GM06990 (cell line): ENCODE data around the gene VPS13D.

ENCODE experiments used
- DNase-seq: peaks from one replicate; pipeline ENCODE4 v3.0.0-alpha.2; 2011; ENCODE audit not compliant: insufficient read length; ENCODE audit errors: extremely low read depth
- H3K27me3 ChIP-seq: replicated peaks from 2 replicates; pipeline ENCODE4 v1.6.0; 2011; ENCODE audit warnings: low read length; ENCODE audit not compliant: control insufficient read depth, insufficient read depth
- H3K36me3 ChIP-seq: 2 replicates; pipeline ENCODE4 v1.5.1; 2011; ENCODE audit warnings: low read length; ENCODE audit not compliant: control insufficient read depth, insufficient read depth
- H3K4me3 ChIP-seq: replicated peaks from 2 replicates; pipeline ENCODE4 v1.5.1; 2011; ENCODE audit warnings: low read depth, mild to moderate bottlenecking, control low read depth, low read length
- TF ChIP-seq, protein P1 (sequence below): IDR thresholded peaks from 2 replicates; pipeline ENCODE4 v1.5.1; 2011; ENCODE audit warnings: low read length, control low read depth, mild to moderate bottlenecking, inconsistent platforms; ENCODE audit not compliant: insufficient read depth, poor library complexity, severe bottlenecking

Gene VPS13D

DNA sequence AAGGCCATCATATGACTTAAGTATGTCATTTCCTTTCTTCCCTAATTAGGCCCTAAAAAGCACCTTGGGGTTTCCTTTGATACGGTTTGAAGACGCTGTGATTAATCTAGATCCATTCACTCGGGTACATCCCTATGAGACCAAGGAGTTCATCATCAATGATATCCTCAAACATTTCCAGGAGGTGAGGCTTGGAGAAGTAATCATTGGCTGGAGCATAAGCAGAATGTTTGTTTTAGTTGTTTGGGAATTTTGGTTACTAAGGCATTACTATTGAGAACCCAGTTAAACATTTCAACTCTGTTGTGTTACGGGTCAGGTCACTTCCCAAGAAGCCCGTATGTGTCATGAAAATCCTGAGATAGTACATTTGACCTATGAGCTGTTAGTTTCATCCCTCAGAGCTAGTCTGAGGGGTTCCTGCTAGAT, 185.2 kb downstream of the VPS13D start:
- no peak overlapping the region for H3K4me3 ChIP-seq
- H3K36me3 ChIP-seq: peaks cover 2% of the 10 kb centered on the region
- H3K27me3 ChIP-seq: no peaks in the 10 kb centered on the region
- no peak for DNase-seq
- TF ChIP-seq, protein P1, sequence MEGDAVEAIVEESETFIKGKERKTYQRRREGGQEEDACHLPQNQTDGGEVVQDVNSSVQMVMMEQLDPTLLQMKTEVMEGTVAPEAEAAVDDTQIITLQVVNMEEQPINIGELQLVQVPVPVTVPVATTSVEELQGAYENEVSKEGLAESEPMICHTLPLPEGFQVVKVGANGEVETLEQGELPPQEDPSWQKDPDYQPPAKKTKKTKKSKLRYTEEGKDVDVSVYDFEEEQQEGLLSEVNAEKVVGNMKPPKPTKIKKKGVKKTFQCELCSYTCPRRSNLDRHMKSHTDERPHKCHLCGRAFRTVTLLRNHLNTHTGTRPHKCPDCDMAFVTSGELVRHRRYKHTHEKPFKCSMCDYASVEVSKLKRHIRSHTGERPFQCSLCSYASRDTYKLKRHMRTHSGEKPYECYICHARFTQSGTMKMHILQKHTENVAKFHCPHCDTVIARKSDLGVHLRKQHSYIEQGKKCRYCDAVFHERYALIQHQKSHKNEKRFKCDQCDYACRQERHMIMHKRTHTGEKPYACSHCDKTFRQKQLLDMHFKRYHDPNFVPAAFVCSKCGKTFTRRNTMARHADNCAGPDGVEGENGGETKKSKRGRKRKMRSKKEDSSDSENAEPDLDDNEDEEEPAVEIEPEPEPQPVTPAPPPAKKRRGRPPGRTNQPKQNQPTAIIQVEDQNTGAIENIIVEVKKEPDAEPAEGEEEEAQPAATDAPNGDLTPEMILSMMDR: no peak

DNA sequence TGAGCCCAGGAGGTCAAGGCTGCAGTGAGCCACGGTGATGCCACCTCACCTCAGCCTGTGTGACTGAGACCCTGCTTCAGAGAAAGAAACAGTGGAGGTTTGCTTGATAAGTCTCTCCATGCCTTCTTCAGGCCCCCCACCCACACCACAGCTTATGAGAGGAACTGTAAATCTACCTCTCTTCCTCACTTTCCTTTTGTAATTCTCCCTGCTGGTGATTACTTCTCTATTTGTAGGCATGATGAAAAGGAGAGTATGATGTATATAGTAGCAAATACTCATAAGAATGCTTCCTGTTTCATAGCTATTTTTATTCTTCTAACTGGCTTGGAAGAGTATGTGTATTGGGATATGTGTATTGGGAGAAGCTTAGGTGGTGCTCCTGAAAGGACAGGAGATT, 186.3 kb downstream of the VPS13D start:
- no peaks in the 10 kb centered on the region for H3K27me3 ChIP-seq
- TF ChIP-seq, protein P1: no peak
- peaks cover 2% of the 10 kb centered on the region for H3K36me3 ChIP-seq
- no peak overlapping the region for H3K4me3 ChIP-seq
- DNase-seq: no peak

DNA sequence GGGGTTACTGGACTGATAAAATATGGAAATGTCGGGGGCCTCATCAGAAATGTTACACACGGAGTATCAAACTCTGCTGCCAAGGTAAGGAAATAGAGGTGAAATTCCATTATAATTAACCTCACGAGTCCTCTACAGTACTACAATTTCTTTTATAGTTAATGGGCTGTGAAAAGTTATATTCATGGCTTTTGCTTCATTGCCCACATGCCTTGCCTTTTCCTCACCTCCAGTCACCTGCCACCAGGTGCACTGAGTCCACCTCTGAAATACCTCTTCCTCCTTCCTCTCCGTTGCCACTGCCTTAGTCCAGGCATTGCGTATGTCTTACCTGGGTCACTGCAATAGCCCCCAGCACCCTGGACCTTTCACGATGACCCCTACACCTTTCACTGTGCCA, 186.9 kb downstream of the VPS13D start:
- H3K4me3 ChIP-seq: no peak overlapping the region
- DNase-seq: no peak
- H3K36me3 ChIP-seq: peaks cover 2% of the 10 kb centered on the region
- TF ChIP-seq, protein P1: no peak
- no peaks in the 10 kb centered on the region for H3K27me3 ChIP-seq

DNA sequence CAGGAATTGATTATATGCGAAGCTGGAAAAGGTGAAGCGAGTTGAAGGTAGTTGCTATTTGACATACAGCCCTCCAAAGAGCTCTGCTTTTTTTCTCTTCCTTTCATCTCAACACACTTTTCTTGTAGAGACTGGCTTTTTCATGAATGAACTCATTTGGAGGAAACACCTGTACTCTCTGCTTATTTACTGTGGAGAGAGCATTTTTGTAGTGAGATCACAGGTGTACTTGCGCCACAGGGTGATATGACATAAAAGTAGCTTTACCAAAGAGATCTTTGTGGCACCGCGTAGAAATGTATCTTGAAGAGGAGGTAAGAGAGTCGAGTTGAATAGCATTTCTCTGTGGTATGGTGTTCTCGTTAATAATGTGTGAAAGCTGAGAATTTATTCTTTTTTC, 187.6 kb downstream of the VPS13D start:
- Histone ChIP-seq H3K36me3 (peaks cover 2% of the 10 kb centered on the region), H3K4me3 (no peak overlapping the region), H3K27me3 (no peaks in the 10 kb centered on the region)
- no peak for DNase-seq
- TF ChIP-seq, protein P1: no peak

DNA sequence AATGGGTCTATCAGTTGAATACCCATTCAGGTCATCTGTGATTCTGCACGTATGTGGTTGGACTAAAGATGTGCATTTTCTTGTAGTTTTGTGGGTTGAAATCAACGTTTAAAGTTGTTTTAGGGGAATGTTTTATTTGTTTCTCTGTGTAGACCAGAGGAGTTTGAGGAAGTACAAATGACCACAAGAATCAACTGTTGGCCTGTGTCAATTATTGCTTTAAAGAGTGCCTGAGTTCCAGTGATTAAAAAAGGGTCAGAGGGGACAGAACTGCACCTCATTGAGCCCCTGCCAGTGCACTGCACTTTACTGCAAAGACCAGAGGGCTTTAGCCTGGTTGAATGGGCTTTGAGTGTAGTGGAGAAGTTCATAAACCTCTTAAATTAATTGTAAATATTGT, 190.3 kb downstream of the VPS13D start:
- H3K36me3 ChIP-seq: peaks cover 2% of the 10 kb centered on the region
- DNase-seq: no peak
- H3K4me3 ChIP-seq: no peak overlapping the region
- TF ChIP-seq, protein P1: no peak
- H3K27me3 ChIP-seq: no peaks in the 10 kb centered on the region

DNA sequence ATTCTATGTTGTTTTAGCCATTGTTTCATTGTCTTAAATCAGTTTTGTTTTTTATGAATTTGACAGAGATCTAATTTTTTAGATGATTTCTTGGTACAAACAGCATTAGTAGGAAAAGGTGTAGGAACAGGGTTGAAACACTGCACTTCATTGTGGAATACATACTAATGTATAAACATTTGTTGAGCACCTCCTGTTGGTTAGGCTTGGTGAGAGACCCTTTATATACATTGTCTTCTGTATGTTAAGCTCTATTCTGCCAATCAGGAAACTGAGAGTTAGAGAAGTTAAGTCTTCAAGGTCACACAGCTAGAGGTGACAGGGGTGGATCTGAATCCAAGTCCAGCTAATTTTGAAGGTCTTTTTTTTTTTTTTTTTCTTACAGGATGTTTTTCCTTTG, 192.7 kb downstream of the VPS13D start:
- H3K4me3 ChIP-seq: no peak overlapping the region
- TF ChIP-seq, protein P1: peak; percentile 7
- no peak for DNase-seq
- H3K27me3 ChIP-seq: no peaks in the 10 kb centered on the region
- no peaks in the 10 kb centered on the region; the same call in 1 of the 2 replicates for H3K36me3 ChIP-seq
